ENCODE measurements around the gene TNNT3.

GRCh38 chr11:1938343-1939005, 19.0 kb downstream of the TNNT3 start:
- no peak for TF ChIP-seq GATA2 (IDR thresholded peaks at IDR 0.05; ENCODE audit: low read depth, low read length)
- no peak for TF ChIP-seq GATA3 (IDR thresholded peaks at IDR 0.05; ENCODE audit: low read depth, low read length)
